Liver (tissue), 3 donors: ENCODE data around the gene NOP9.

Source experiments
- CTCF ChIP-seq: fragments of 150-350 bp; IDR thresholded peaks from 2 replicates; pipeline ENCODE4 v1.5.1; 2017; ENCODE audit warnings: improper control_type of control experiment, low read depth, low read length; ENCODE audit not compliant: missing input control
- GABPA ChIP-seq, 2 donors: IDR thresholded peaks in 1 of 2; conservative IDR thresholded peaks in 1 of 2; 2 replicates each; pipeline ENCODE4 v1.6.1; 2016; ENCODE audit warnings: antibody characterized with exemption in 2 of 2, mild to moderate bottlenecking in 1 of 2, moderate library complexity in 1 of 2
- HNF4A ChIP-seq, 2 donors: conservative IDR thresholded peaks; 2 replicates each; pipeline ENCODE4 v1.6.1; 2016; ENCODE audit warnings: antibody characterized with exemption in 2 of 2, mild to moderate bottlenecking in 2 of 2
- MAX ChIP-seq: IDR thresholded peaks from 2 replicates; pipeline ENCODE4 v1.6.1; 2016; ENCODE audit warnings: antibody characterized with exemption
- donor health status: healthy.
- donor health status: healthy.

GRCh38 chr14:24315243-24315806 lies 15.7 kb downstream of the NOP9 start:
- no peak for TF ChIP-seq CTCF
- TF ChIP-seq GABPA (IDR thresholded peaks at IDR 0.05 in 1 of 2, conservative IDR thresholded peaks at IDR 0.05 in 1 of 2) = no peak
- no peak for TF ChIP-seq HNF4A (conservative IDR thresholded peaks at IDR 0.05)
- TF ChIP-seq MAX = no peak
